HepG2 (cell line): ENCODE measurements around the gene MFSD12. TPM values are rescaled to one million over a fixed set of nuclear protein-coding genes. Genes with fewer than 3 reads are reported as not detected.

Experiments used
- CENPBD1 ChIP-seq: sonication (generic); formaldehyde crosslinking; IDR thresholded peaks from 2 replicates; pipeline ENCODE4 v1.8.0; 2022; ENCODE audit warnings: missing genetic modification reagents, low read depth, mild to moderate bottlenecking, borderline replicate concordance
- FOXA3 ChIP-seq: IDR thresholded peaks from 2 replicates; pipeline ENCODE4 v1.6.1; 2016; ENCODE audit warnings: missing genetic modification reagents, missing compliant biosample characterization
- ISL2 ChIP-seq: sonication (generic); formaldehyde crosslinking; IDR thresholded peaks from 2 replicates; pipeline ENCODE4 v1.5.0; 2020; ENCODE audit warnings: missing genetic modification reagents
- MYC ChIP-seq: sonication (generic); formaldehyde crosslinking; IDR thresholded peaks from 2 replicates; pipeline ENCODE4 v1.9.0; 2021; ENCODE audit warnings: missing genetic modification reagents, borderline replicate concordance
- NFKBIZ ChIP-seq: IDR thresholded peaks from 2 replicates; pipeline ENCODE4 v1.6.1; 2018; ENCODE audit warnings: missing genetic modification reagents, missing compliant biosample characterization
- RXRA ChIP-seq: sonication (generic); formaldehyde crosslinking; IDR thresholded peaks from 2 replicates; pipeline ENCODE4 v1.5.1; 2020; ENCODE audit warnings: missing genetic modification reagents
- SRY ChIP-seq: sonication (generic); formaldehyde crosslinking; IDR thresholded peaks from 2 replicates; pipeline ENCODE4 v1.8.0; 2022; ENCODE audit warnings: mild to moderate bottlenecking, missing genetic modification reagents
- TBP ChIP-seq: sonication (generic); formaldehyde crosslinking; IDR thresholded peaks from 2 replicates; pipeline ENCODE4 v1.5.0; 2020; ENCODE audit warnings: missing genetic modification reagents
- ZFYVE20 ChIP-seq: sonication (generic); formaldehyde crosslinking; IDR thresholded peaks from 2 replicates; pipeline ENCODE4 v1.8.0; 2023; ENCODE audit warnings: low read depth, mild to moderate bottlenecking, moderate library complexity, missing genetic modification reagents, borderline replicate concordance
- ZNF207 ChIP-seq: fragments of 450-650 bp; IDR thresholded peaks from 2 replicates; pipeline ENCODE4 v1.6.1; 2016; ENCODE audit warnings: antibody characterized with exemption, borderline replicate concordance
- ZNF281 ChIP-seq: sonication (generic); formaldehyde crosslinking; IDR thresholded peaks from 2 replicates; pipeline ENCODE4 v1.4.0; 2020; ENCODE audit warnings: missing genetic modification reagents, borderline replicate concordance
- ZNF672 ChIP-seq: sonication (generic); formaldehyde crosslinking; IDR thresholded peaks from 2 replicates; pipeline ENCODE4 v1.8.1; 2022; ENCODE audit warnings: missing genetic modification reagents
- ZNF772 ChIP-seq: sonication (generic); formaldehyde crosslinking; IDR thresholded peaks from 2 replicates; pipeline ENCODE4 v1.5.0; 2020; ENCODE audit warnings: mild to moderate bottlenecking, missing genetic modification reagents
- ZNF891 ChIP-seq: sonication (generic); formaldehyde crosslinking; IDR thresholded peaks from 2 replicates; pipeline ENCODE4 v1.5.0; 2020; ENCODE audit warnings: mild to moderate bottlenecking, missing genetic modification reagents
- ZSCAN21 ChIP-seq: sonication (generic); formaldehyde crosslinking; IDR thresholded peaks from 2 replicates; pipeline ENCODE4 v1.8.0; 2022; ENCODE audit warnings: mild to moderate bottlenecking, missing genetic modification reagents, moderate library complexity, borderline replicate concordance
- ZSCAN5A ChIP-seq: sonication (generic); formaldehyde crosslinking; IDR thresholded peaks from 2 replicates; pipeline ENCODE4 v1.8.0; 2022; ENCODE audit warnings: mild to moderate bottlenecking, missing genetic modification reagents, borderline replicate concordance
- polyA plus RNA-seq, 8 experiments: library from polyadenylated mRNA; depleted of rRNA in 3 of 8; stranded (reverse) in 7 of 8; unstranded in 1 of 8; fragments of >200 nt; fragmentation: Illumina TruSeq in 4 of 8; extraction: Trizol in 4 of 8; gene quantifications; 2 replicates each; pipeline versions ENCODE4 v1.2.1 to v1.2.3, GENCODE V29; 2011 to 2016; ENCODE audit warnings: low read depth in 4 of 8, missing spikeins in 1 of 8, mixed read lengths in 1 of 8; ENCODE audit not compliant: insufficient read depth in 1 of 8
- total RNA-seq, 5 experiments: library from RNA; depleted of rRNA; stranded (reverse); fragments of >200 nt; fragmentation: Illumina TruSeq; extraction: Trizol; gene quantifications; 2 replicates each; pipeline ENCODE4 v1.2.3, GENCODE V29; 2016; ENCODE audit warnings: low read depth in 1 of 5
- TF ChIP-seq, protein P1 (sequence below): sonication (generic); formaldehyde crosslinking; IDR thresholded peaks from 2 replicates; pipeline ENCODE4 v1.9.0; 2021; ENCODE audit warnings: missing genetic modification reagents, borderline replicate concordance
- TF ChIP-seq, protein P2 (sequence below): sonication (generic); formaldehyde crosslinking; IDR thresholded peaks from 2 replicates; pipeline ENCODE4 v1.4.0; 2020; ENCODE audit warnings: mild to moderate bottlenecking, missing genetic modification reagents
- TF ChIP-seq, protein P3 (sequence below): sonication (generic); formaldehyde crosslinking; IDR thresholded peaks from 2 replicates; pipeline ENCODE4 v1.5.0; 2020; ENCODE audit warnings: mild to moderate bottlenecking, missing genetic modification reagents

MFSD12 gene
- total and polyA plus RNA-seq, 2 of the 13 experiments (the other 11 are each of a cell fraction or from before 2014, with no cell fraction given), result 27.2 to 29.1 TPM

DNA sequence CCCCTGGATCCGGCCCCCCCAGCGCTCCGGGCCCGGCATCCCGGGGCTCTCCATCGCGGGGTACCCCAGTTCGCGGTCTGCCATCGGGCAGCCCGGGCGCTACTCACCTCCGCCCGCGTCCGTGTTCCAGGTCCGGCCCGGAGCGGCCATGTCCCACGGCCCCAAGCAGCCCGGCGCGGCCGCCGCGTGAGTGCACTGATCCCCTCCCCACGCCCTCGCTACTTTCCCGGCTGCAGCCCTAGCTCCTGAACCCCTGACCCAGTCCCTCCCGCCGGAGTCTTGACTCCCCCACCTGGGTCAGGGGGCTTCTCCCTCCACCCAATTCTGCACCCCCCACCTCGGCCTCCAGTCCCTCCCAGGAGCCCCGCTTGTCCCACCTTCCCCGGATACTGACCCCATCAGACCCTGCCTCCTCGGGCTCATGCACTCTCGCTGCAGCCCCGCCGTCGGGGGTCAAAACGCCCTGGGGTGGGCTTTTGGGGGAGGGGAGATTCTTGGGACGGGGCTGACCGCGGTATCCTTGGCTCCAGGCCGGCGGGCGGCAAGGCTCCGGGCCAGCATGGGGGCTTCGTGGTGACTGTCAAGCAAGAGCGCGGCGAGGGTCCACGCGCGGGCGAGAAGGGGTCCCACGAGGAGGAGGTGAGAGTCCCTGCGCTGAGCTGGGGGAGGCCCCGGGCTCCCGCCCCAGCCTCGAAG is 15.9 kb upstream of the MFSD12 start (continued):
- TF ChIP-seq, protein P1, sequence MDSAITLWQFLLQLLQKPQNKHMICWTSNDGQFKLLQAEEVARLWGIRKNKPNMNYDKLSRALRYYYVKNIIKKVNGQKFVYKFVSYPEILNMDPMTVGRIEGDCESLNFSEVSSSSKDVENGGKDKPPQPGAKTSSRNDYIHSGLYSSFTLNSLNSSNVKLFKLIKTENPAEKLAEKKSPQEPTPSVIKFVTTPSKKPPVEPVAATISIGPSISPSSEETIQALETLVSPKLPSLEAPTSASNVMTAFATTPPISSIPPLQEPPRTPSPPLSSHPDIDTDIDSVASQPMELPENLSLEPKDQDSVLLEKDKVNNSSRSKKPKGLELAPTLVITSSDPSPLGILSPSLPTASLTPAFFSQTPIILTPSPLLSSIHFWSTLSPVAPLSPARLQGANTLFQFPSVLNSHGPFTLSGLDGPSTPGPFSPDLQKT (CRISPR knock-in tag), result no peak
- TF ChIP-seq ZNF891 (CRISPR knock-in tag) (0 out of 2 replicates have a peak, but pooled peaks have one; percentile 18), ZNF207 (no peak), ZNF672 (no peak), ISL2 (CRISPR knock-in tag) (no peak), NFKBIZ (CRISPR knock-in tag) (no peak), CENPBD1 (CRISPR knock-in tag) (no peak), FOXA3 (CRISPR knock-in tag) (no peak), RXRA (CRISPR knock-in tag) (peak; percentile 5; the same call in 1 of the 2 replicates), TBP (CRISPR knock-in tag) (no peak), ZNF772 (CRISPR knock-in tag) (no peak), ZFYVE20 (no peak), SRY (CRISPR knock-in tag) (no peak), MYC (peak; percentile 21; the same call in 1 of the 2 replicates), ZSCAN21 (CRISPR knock-in tag) (0 out of 2 replicates have a peak, but pooled peaks have one; percentile 42), ZNF281 (CRISPR knock-in tag) (no peak), ZSCAN5A (CRISPR knock-in tag) (no peak)
- TF ChIP-seq, protein P2, sequence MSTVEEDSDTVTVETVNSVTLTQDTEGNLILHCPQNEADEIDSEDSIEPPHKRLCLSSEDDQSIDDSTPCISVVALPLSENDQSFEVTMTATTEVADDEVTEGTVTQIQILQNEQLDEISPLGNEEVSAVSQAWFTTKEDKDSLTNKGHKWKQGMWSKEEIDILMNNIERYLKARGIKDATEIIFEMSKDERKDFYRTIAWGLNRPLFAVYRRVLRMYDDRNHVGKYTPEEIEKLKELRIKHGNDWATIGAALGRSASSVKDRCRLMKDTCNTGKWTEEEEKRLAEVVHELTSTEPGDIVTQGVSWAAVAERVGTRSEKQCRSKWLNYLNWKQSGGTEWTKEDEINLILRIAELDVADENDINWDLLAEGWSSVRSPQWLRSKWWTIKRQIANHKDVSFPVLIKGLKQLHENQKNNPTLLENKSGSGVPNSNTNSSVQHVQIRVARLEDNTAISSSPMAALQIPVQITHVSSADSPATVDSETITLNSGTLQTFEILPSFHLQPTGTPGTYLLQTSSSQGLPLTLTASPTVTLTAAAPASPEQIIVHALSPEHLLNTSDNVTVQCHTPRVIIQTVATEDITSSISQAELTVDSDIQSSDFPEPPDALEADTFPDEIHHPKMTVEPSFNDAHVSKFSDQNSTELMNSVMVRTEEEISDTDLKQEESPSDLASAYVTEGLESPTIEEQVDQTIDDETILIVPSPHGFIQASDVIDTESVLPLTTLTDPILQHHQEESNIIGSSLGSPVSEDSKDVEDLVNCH (CRISPR knock-in tag), result no peak
- TF ChIP-seq, protein P3, sequence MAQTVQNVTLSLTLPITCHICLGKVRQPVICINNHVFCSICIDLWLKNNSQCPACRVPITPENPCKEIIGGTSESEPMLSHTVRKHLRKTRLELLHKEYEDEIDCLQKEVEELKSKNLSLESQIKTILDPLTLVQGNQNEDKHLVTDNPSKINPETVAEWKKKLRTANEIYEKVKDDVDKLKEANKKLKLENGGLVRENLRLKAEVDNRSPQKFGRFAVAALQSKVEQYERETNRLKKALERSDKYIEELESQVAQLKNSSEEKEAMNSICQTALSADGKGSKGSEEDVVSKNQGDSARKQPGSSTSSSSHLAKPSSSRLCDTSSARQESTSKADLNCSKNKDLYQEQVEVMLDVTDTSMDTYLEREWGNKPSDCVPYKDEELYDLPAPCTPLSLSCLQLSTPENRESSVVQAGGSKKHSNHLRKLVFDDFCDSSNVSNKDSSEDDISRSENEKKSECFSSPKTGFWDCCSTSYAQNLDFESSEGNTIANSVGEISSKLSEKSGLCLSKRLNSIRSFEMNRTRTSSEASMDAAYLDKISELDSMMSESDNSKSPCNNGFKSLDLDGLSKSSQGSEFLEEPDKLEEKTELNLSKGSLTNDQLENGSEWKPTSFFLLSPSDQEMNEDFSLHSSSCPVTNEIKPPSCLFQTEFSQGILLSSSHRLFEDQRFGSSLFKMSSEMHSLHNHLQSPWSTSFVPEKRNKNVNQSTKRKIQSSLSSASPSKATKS (CRISPR knock-in tag), result no peak
